IMR-90 (cell line): ENCODE results near the gene RAB11B. TPM values are rescaled to one million over a fixed set of nuclear protein-coding genes. Genes with fewer than 3 reads are reported as not detected.

Experiments used
- ATAC-seq: fragments of 200-7000 bp; cut with Tn5 transposase; 2 replicates; pipeline ENCODE4 v1.9.1; 2020; ENCODE audit warnings: low read depth, mild to moderate bottlenecking, moderate library complexity
- BruUV-seq: library from RNA; stranded (reverse); fragments of 400-500 nt; replicated peaks from 2 replicates; lab custom pipeline; 2021; lab: Mats Ljungman, UMichigan
- CTCF ChIA-PET: fragments of 300-600 bp; formaldehyde crosslinking; extraction: SDS; loops from one replicate; lab custom pipeline; 2021; ENCODE audit warnings: antibody characterized with exemption; lab: Yijun Ruan, JAX
- POLR2A ChIA-PET: fragments of 300-600 bp; sonication (Branson Sonifier 250); formaldehyde crosslinking; loops from one replicate; lab custom pipeline; 2022; ENCODE audit warnings: antibody characterized with exemption; ENCODE audit not compliant: unreplicated experiment; lab: Charles Lee
- DNase-seq: peaks from one replicate; pipeline ENCODE4 v3.0.0; 2013
- H2AFZ ChIP-seq: replicated peaks from 2 replicates; pipeline ENCODE3; 2013; ENCODE audit warnings: low read length, mild to moderate bottlenecking; ENCODE audit not compliant: poor library complexity
- H2AK5ac ChIP-seq: 2 replicates; pipeline ENCODE4 v1.6.1; 2013; ENCODE audit warnings: low read depth, low read length, inconsistent platforms
- H2AK9ac ChIP-seq: replicated peaks from 2 replicates; pipeline ENCODE3; 2013; ENCODE audit warnings: mild to moderate bottlenecking, low read depth, low read length, moderate library complexity; ENCODE audit not compliant: poor library complexity
- H2BK120ac ChIP-seq: 2 replicates; pipeline ENCODE4 v1.6.1; 2013; ENCODE audit warnings: low read depth, low read length, inconsistent platforms
- H2BK15ac ChIP-seq: 3 replicates; pipeline ENCODE4 v1.6.1; 2013; ENCODE audit warnings: low read depth, low read length, inconsistent platforms
- H2BK20ac ChIP-seq: 2 replicates; pipeline ENCODE4 v1.6.1; 2013; ENCODE audit warnings: low read depth, mild to moderate bottlenecking, inconsistent platforms, low read length, moderate library complexity
- H2BK5ac ChIP-seq: 2 replicates; pipeline ENCODE4 v1.6.1; 2013; ENCODE audit warnings: mild to moderate bottlenecking, low read depth, low read length, inconsistent platforms; ENCODE audit not compliant: poor library complexity, severe bottlenecking
- H3K14ac ChIP-seq: replicated peaks from 2 replicates; pipeline ENCODE4 v1.6.1; 2013; ENCODE audit warnings: low read depth, low read length, inconsistent platforms
- H3K18ac ChIP-seq: 2 replicates; pipeline ENCODE4 v1.6.1; 2013; ENCODE audit warnings: low read depth, low read length, control low read depth
- H3K23ac ChIP-seq: 2 replicates; pipeline ENCODE4 v1.6.1; 2013; ENCODE audit warnings: low read depth, low read length, inconsistent platforms
- H3K27ac ChIP-seq: 2 replicates; pipeline ENCODE4 v1.5.1; 2013; ENCODE audit warnings: mild to moderate bottlenecking, control low read depth, low read length; ENCODE audit not compliant: insufficient read depth
- H3K27me3 ChIP-seq: 2 replicates; pipeline ENCODE4 v1.6.1; 2013; ENCODE audit warnings: low read length; ENCODE audit not compliant: control insufficient read depth, insufficient read depth
- H3K36me3 ChIP-seq: 2 replicates; pipeline ENCODE4 v1.6.1; 2013; ENCODE audit warnings: low read length, mixed read lengths; ENCODE audit not compliant: control insufficient read depth, insufficient read depth
- H3K4ac ChIP-seq: 2 replicates; pipeline ENCODE4 v1.6.1; 2013; ENCODE audit warnings: low read depth, low read length, inconsistent platforms
- H3K4me1 ChIP-seq: 2 replicates; pipeline ENCODE4 v1.6.1; 2013; ENCODE audit warnings: low read length, mixed read lengths; ENCODE audit not compliant: control insufficient read depth, insufficient read depth
- H3K4me2 ChIP-seq: 2 replicates; pipeline ENCODE4 v1.6.1; 2013; ENCODE audit warnings: low read depth, mild to moderate bottlenecking, control low read depth, low read length, moderate library complexity
- H3K4me3 ChIP-seq: 2 replicates; pipeline ENCODE4 v1.5.1; 2013; ENCODE audit warnings: low read depth, mild to moderate bottlenecking, control low read depth, low read length, moderate library complexity; ENCODE audit not compliant: insufficient read depth
- H3K56ac ChIP-seq: 2 replicates; pipeline ENCODE4 v1.6.1; 2013; ENCODE audit warnings: low read length, inconsistent platforms; ENCODE audit not compliant: insufficient read depth; ENCODE audit errors: extremely low read depth
- H3K79me1 ChIP-seq, 2 experiments: 2 replicates each; pipeline ENCODE4 v1.6.1; 2013; ENCODE audit warnings: low read length in 2 of 2, inconsistent platforms in 1 of 2, low read depth in 1 of 2
- H3K9ac ChIP-seq: 2 replicates; pipeline ENCODE4 v1.6.1; 2013; ENCODE audit warnings: low read depth, low read length, control low read depth
- H3K9me1 ChIP-seq: 2 replicates; pipeline ENCODE4 v1.6.1; 2013; ENCODE audit warnings: low read length, inconsistent platforms; ENCODE audit not compliant: insufficient read depth
- H3K9me3 ChIP-seq: 2 replicates; pipeline ENCODE4 v1.6.1; 2013; ENCODE audit warnings: low read length; ENCODE audit not compliant: control insufficient read depth, insufficient read depth
- H4K20me1 ChIP-seq: 2 replicates; pipeline ENCODE4 v1.6.1; 2013; ENCODE audit warnings: low read length, inconsistent platforms; ENCODE audit not compliant: insufficient read depth
- H4K5ac ChIP-seq: 2 replicates; pipeline ENCODE4 v1.6.1; 2013; ENCODE audit warnings: mild to moderate bottlenecking, low read depth, low read length, control low read depth
- H4K8ac ChIP-seq, 2 experiments: 2 replicates each; pipeline ENCODE4 v1.6.1; 2013; ENCODE audit warnings: low read depth in 2 of 2, low read length in 2 of 2, control low read depth in 1 of 2, inconsistent platforms in 1 of 2
- H4K91ac ChIP-seq: 2 replicates; pipeline ENCODE4 v1.6.1; 2013; ENCODE audit warnings: low read depth, low read length, inconsistent platforms; ENCODE audit not compliant: insufficient read depth
- BHLHE40 ChIP-seq: fragments of 150-350 bp; IDR thresholded peaks from 2 replicates; pipeline ENCODE4 v1.6.1; 2016; ENCODE audit warnings: mild to moderate bottlenecking, low read depth, low read length
- CEBPB ChIP-seq: IDR thresholded peaks from 2 replicates; pipeline ENCODE4 v1.6.1; 2012; ENCODE audit warnings: low read depth, low read length, improper control_type of control experiment
- CHD1 ChIP-seq: IDR thresholded peaks from 2 replicates; pipeline ENCODE4 v1.6.1; 2012; ENCODE audit warnings: low read depth, low read length, improper control_type of control experiment
- ELK1 ChIP-seq: fragments of 150-350 bp; IDR thresholded peaks from 2 replicates; pipeline ENCODE4 v1.6.1; 2016; ENCODE audit warnings: low read depth, mild to moderate bottlenecking, low read length, moderate library complexity, borderline replicate concordance
- FOS ChIP-seq: fragments of 150-350 bp; IDR thresholded peaks from 2 replicates; pipeline ENCODE4 v1.6.1; 2016; ENCODE audit warnings: low read depth, low read length
- MAZ ChIP-seq: IDR thresholded peaks from 2 replicates; pipeline ENCODE4 v1.6.1; 2012; ENCODE audit warnings: low read depth, mild to moderate bottlenecking, low read length, improper control_type of control experiment, moderate library complexity, borderline replicate concordance
- MXI1 ChIP-seq: IDR thresholded peaks from 2 replicates; pipeline ENCODE4 v1.6.1; 2012; ENCODE audit warnings: low read depth, mild to moderate bottlenecking, low read length, moderate library complexity, borderline replicate concordance
- POLR2A ChIP-seq: IDR thresholded peaks from 2 replicates; pipeline ENCODE4 v1.6.1; 2012; ENCODE audit warnings: mild to moderate bottlenecking, low read depth, low read length
- RCOR1 ChIP-seq: IDR thresholded peaks from 2 replicates; pipeline ENCODE4 v1.6.1; 2012; ENCODE audit warnings: mild to moderate bottlenecking, low read length, improper control_type of control experiment; ENCODE audit not compliant: insufficient replicate concordance
- RFX5 ChIP-seq: IDR thresholded peaks from 2 replicates; pipeline ENCODE4 v1.8.0; 2012; ENCODE audit warnings: low read depth, mild to moderate bottlenecking, low read length, moderate library complexity
- SMC3 ChIP-seq: fragments of 150-350 bp; IDR thresholded peaks from 2 replicates; pipeline ENCODE4 v1.6.1; 2016; ENCODE audit warnings: low read depth, mild to moderate bottlenecking, antibody characterized with exemption, low read length, moderate library complexity
- WGBS, 2 experiments: methylation state at CpG; one replicate each; pipeline versions ENCODE4 v1.1.5 to v1.1.7; 2013; ENCODE audit warnings: missing lambda C conversion rate in 2 of 2; ENCODE audit not compliant: insufficient read length in 1 of 2; ENCODE audit errors: extremely low coverage in 2 of 2; 5-methylcytosine and 5-hydroxymethylcytosine counted together
- dilution Hi-C: fragments of 300-500 bp; cut with HindIII; formaldehyde crosslinking; loops from one replicate; pipeline ENCODE4 v1.14.3; 2018; ENCODE audit warnings: low sequenced_read_pairs; ENCODE audit not compliant: unreplicated experiment
- in situ Hi-C: fragments of 300-500 bp; cut with MboI; formaldehyde crosslinking; loops from 3 replicates; pipeline ENCODE4 v1.14.3; 2019; ENCODE audit warnings: low sequenced_read_pairs, inconsistent platforms, mixed read lengths
- intact Hi-C: fragments of 100-400 bp; cut with micrococcal nuclease; formaldehyde crosslinking; loops from 2 replicates; pipeline ENCODE4 v1.10.0; 2022
- polyA plus RNA-seq, 3 experiments: library from polyadenylated mRNA; depleted of rRNA; stranded (reverse); fragments of >200 nt; gene quantifications; 2 replicates each; pipeline ENCODE4 v1.2.3, GENCODE V29; 2012; ENCODE audit warnings: low replicate concordance in 1 of 3
- total RNA-seq: library from RNA; depleted of rRNA; stranded (reverse); fragments of >200 nt; gene quantifications from 2 replicates; pipeline ENCODE4 v1.2.3, GENCODE V29; 2012
- TF ChIP-seq, protein P1 (sequence below): fragments of 150-350 bp; IDR thresholded peaks from 2 replicates; pipeline ENCODE4 v1.6.1; 2017; ENCODE audit warnings: mild to moderate bottlenecking, antibody characterized with exemption, low read length, low read depth

The RAB11B gene
- total and polyA plus RNA-seq, 2 of the 4 experiments (the other 2 are of a cell fraction): 8.2 to 117 TPM

- peak; percentile 85 for TF ChIP-seq MAZ
- no peak for TF ChIP-seq RFX5
- peak; percentile 53; the same call in 1 of the 2 replicates for TF ChIP-seq CHD1
Measured at GRCh38 chr19:8444677-8445487, 54.7 kb downstream of the RAB11B start, which contains the start of gene HNRNPM (continued).

DNA sequence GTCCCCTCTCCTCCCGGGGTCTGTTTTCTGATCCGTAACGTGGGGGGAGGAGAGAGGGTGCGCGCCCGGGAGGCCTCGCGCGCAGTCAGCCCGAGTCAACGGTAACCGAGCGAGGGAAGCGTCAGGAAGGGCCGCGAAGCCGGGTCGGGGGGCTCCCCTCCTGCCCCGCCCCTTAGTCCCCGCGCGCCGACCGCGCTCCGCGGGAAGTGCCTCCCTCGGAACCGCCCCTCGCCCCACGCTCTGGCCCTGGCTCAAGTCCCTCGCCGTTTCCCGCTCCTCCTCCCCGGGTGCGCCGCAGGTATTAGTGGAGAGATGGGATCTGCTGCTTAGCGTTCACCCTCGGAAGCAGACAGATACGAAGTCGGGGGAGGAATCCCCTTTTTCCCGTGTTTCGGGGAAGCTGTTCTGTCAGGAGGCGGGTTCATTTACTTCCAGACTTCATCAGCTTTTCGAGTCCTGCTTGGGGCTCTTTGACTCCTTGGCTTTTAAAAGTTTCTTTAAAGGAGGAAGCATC is 55.4 kb downstream of the RAB11B start:
- Histone ChIP-seq H4K5ac (no peak overlapping the region), H3K14ac (peak overlapping the region; percentile 85), H3K36me3 (peaks cover 7% of the 10 kb centered on the region), H3K79me1 (peaks cover 0 to 40% of the 10 kb centered on the region in 2 experiments; a peak in 2 of 4 replicates), H3K27me3 (no peaks in the 10 kb centered on the region), H2BK5ac (peak overlapping the region; percentile 82), H3K27ac (peak overlapping the region; percentile 88), H4K8ac (peak overlapping the region in 1 of 2 experiments; percentile 94; a peak in 1 of 4 replicates), H3K9me1 (peaks cover 12% of the 10 kb centered on the region), H2AFZ (peak overlapping the region; percentile 96), H3K56ac (peak overlapping the region; percentile 59), H2BK120ac (no peak overlapping the region), H2AK5ac (peak overlapping the region; percentile 68), H3K4ac (peak overlapping the region; percentile 78), H2AK9ac (peak overlapping the region; percentile 100), H2BK15ac (no peak overlapping the region), H3K4me3 (peak overlapping the region; percentile 83), H4K20me1 (peaks cover 53% of the 10 kb centered on the region), H3K4me2 (peak overlapping the region; percentile 93), H3K18ac (no peak overlapping the region; the same call in 1 of the 2 replicates), H3K23ac (peak overlapping the region; percentile 93), H2BK20ac (no peak overlapping the region), H3K9ac (peak overlapping the region; percentile 82), H4K91ac (peak overlapping the region; percentile 55; the same call in 1 of the 2 replicates), H3K4me1 (peaks cover 7% of the 10 kb centered on the region), H3K9me3 (no peaks in the 10 kb centered on the region)
- intact Hi-C loops (loop anchor here (2.0 to 5.0 kb wide), 3 partner anchors 21 to 61 kb away; partner anchors contain the start of gene MARCHF2), dilution Hi-C loops (no loop called here), in situ Hi-C loops (no loop called here)
- ATAC-seq (peak; percentile 28), DNase-seq (no peak)
- POLR2A ChIA-PET: interaction anchor here (0.6 kb wide), 1 partner anchor 142 kb away, joined by 4 read pairs; no protein-coding TSS in a partner anchor
- CTCF ChIA-PET: no interaction called here
- no TSS peak for BruUV-seq
- WGBS, 2 experiments: 0% methylated on average over 1 of the region's 45 CpGs; no CpG with 5 or more reads in 1 of the 2 experiments
- TF ChIP-seq CHD1 (no peak), SMC3 (no peak), RFX5 (no peak), RCOR1 (no peak), ELK1 (no peak), BHLHE40 (no peak), CEBPB (no peak), MXI1 (peak; percentile 78), FOS (no peak), MAZ (peak; percentile 42; the same call in 1 of the 2 replicates), POLR2A (no peak)
- TF ChIP-seq, protein P1, sequence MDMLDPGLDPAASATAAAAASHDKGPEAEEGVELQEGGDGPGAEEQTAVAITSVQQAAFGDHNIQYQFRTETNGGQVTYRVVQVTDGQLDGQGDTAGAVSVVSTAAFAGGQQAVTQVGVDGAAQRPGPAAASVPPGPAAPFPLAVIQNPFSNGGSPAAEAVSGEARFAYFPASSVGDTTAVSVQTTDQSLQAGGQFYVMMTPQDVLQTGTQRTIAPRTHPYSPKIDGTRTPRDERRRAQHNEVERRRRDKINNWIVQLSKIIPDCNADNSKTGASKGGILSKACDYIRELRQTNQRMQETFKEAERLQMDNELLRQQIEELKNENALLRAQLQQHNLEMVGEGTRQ: no peak
